ENCODE measurements around the gene CYP4Z1.
"Not testable (repeated sequence)": the region's sequence is repeated elsewhere in the genome, so short reads cannot be mapped to it uniquely, and the experiment has no call there.

CYP4Z1 gene, protein sequence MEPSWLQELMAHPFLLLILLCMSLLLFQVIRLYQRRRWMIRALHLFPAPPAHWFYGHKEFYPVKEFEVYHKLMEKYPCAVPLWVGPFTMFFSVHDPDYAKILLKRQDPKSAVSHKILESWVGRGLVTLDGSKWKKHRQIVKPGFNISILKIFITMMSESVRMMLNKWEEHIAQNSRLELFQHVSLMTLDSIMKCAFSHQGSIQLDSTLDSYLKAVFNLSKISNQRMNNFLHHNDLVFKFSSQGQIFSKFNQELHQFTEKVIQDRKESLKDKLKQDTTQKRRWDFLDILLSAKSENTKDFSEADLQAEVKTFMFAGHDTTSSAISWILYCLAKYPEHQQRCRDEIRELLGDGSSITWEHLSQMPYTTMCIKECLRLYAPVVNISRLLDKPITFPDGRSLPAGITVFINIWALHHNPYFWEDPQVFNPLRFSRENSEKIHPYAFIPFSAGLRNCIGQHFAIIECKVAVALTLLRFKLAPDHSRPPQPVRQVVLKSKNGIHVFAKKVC

DNA sequence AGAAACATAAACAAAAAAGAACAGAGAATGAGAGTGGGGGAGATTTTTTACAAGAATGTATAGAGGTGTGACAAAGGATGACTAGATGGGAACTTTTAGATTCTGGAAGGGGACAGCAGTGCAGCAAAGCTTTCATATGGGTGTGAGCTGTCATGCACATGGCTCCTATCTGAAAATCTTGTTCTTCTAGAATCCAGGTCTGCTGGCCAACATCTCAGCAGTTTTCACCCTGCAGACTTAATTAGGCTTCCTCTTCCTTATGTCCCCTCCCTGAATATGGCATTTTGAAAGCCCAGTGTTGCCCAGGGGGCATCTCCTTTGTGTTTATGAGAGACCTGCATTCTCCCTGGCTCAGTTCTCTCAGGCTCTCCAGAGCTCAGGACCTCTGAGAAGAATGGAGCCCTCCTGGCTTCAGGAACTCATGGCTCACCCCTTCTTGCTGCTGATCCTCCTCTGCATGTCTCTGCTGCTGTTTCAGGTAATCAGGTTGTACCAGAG lies at the start of gene CYP4Z1:
CYP4Z1 (plus strand) TSS at position 135 of the 498 bp plus-strand sequence; CDS start at position 395, 260 bp downstream.
- intact Hi-C loops (cut with DNase I) = no loop called here
- no peak for DNase-seq

DNA sequence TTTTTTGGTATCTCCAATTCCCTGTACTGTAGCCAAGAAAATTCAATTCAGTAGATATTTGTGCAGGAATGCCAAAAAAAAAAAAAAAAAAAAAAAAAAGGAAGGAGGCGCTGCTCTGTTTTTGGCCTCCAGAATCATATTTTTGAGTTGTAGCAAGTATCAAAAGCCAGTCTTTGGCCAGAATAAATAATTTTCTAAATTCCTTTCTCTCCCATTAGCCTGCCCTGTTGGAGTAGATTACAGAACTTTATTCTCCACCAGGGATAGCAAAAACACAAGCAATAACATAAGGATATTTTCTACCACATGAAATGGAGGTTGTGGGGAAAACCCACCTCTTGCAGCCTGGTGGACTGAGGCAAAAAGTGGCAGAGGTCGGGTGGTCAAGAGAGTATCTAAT lies 46.0 kb upstream of the CYP4Z1 start:
- DNase-seq = no peak
- intact Hi-C loops (cut with DNase I) = no loop called here

DNA sequence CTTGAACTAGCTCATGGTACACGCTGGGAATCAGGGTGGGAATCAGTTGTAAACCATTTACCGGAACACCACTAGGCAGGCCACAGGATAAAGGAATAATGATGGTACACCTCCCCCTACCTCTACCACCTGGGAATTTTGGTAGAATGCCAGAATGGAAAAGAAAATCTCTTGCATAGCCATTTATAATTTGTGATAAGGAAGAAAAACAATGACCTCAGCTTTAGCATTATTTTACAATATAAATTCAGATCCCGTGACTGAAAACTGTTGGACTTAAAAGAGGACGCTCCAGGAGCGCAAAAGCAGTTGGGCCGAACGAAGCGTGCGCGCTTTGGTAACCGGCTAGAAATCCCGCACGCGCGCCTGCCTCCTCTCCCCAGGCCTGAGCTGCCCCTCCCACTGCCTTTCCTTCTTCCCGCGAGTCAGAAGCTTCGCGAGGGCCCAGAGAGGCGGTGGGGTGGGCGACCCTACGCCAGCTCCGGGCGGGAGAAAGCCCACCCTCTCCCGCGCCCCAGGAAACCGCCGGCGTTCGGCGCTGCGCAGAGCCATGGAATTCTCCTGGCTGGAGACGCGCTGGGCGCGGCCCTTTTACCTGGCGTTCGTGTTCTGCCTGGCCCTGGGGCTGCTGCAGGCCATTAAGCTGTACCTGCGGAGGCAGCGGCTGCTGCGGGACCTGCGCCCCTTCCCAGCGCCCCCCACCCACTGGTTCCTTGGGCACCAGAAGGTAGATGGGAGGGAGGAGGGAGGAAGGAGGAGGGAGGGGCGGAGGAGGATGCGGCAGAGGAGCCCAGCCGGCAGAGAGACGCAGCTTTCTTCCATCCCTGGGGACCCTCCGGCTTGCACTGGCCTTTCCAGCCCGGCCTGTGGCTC lies 43.5 kb upstream of the CYP4Z1 start, which contains the start of gene CYP4X1:
CYP4X1 (plus strand) TSS at position 402 of the 873 bp plus-strand sequence; CDS start at position 551, 149 bp downstream.
- peak; percentile 21 to 94 (median 54) for DNase-seq
- intact Hi-C loops (cut with DNase I) = no loop called here

DNA sequence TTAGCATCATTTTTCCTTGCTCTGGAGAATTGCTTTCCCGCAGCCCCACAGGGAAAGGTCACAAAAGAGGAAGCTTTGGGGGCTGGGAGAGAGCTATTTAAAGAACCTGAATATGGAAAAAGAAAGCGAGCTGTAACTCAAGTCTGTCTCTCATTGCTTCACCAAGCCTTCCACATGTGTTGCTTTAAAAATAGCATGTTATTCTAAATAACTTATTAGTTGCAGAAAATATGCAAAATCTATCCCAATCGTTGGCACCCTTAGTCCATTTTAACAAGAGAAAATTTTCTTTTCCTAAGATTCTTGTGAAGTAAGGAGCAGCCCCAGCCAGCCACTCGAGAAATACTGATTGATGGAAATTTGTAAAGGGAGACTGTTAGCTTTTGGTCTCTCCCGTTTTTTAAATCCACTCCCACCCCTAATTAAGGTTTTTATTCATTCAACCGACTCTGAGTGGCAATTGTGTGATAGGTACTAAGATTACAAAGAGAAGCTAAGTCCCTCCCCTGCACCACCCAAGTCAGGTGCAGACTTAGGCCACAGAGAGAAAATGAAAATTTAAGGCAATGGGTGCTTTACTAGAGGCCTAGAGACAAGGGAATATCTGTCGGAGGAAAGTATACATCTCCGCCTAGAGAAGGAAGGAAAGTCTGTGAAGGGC lies 42.8 kb upstream of the CYP4Z1 start:
- intact Hi-C loops (cut with DNase I) = no loop called here
- DNase-seq = no peak

DNA sequence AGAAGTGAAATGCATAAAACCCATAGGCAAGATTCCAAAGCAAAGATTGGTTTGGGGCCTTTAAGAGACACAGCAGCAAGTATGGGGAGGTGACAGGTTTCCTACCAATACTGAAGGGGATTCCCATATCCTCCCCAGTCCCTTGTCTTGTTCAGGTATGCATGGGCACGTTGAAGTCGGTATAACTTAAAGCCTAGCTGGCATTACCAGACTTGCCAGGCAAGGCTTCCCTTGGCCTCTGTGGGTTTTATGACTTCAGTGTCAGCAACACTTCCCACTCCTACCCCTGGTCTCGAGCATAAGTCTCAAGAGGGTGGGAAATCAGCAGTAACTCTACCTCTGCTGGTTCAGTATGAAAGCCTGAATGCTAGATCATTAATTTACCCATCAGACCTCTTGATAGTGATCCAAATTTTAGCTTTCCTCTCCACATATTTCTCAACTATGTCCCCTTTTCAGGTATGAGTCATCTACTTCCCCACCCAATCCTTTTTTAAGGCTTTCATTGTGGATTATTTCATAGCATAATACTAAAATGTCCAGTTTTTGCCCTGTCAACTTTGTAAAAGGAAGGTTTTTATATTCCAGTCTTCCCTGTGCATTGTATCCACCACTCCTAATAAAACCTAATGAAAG lies 36.7 kb upstream of the CYP4Z1 start:
- intact Hi-C loops (cut with DNase I) = no loop called here
- DNase-seq = no peak

DNA sequence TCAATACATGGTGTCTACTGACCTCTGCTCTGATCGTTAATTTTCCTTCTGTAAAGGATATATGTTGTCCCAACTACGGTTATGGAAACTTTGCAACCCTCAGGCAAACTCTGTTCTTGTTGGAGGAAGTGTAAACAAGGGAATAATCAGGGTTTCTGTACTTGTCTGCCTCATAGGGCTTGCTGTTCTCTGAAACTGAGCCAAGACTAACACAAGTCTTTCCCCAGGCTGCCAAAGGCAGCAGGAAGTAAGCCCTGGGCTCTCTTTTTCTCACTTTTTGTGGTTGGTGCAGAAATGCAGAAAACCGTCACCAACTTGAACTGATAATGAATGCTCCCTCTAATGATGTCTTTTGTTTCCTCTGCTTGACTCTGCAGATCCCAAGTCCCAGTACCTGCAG lies 36.0 kb upstream of the CYP4Z1 start:
- intact Hi-C loops (cut with DNase I) = no loop called here
- no peak for DNase-seq

DNA sequence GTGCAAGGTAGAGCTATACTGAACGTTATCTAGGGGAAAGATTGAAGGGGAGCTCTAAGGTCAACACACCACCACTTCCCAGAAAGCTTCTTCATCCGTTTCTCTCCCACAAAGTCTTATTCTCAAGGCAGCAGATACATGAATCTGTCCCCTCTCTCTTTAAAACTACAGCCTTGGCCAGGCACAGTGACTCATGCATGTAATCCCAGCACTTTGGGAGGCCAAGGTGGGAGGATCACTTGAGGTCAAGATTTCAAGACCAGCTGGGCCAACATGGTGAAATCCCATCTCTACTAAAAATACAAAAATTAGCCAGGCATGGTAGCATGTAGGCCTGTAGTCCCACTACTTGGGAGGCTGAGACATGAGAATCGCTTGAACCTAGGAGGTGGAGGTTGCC lies 35.4 kb upstream of the CYP4Z1 start:
- DNase-seq = no peak
- intact Hi-C loops (cut with DNase I) = no loop called here

DNA sequence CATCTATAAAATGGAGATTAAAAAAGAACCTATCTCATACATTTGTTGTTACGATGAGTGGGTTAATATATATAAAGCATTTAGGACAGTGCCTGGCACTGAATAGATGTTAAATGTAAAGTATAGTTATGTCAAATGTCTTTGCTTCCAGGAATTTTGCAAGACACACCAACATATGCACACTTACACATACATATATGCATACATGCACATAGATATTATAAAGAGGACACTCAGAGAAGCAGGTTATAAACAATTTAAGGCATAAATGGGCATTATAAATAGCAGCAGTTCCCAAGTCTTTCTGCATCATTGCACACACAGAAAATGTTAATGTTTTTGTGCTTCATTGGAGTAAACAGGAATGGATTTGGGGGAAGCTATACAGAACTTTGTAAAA lies 30.3 kb upstream of the CYP4Z1 start:
- no peak for DNase-seq
- intact Hi-C loops (cut with DNase I) = no loop called here

DNA sequence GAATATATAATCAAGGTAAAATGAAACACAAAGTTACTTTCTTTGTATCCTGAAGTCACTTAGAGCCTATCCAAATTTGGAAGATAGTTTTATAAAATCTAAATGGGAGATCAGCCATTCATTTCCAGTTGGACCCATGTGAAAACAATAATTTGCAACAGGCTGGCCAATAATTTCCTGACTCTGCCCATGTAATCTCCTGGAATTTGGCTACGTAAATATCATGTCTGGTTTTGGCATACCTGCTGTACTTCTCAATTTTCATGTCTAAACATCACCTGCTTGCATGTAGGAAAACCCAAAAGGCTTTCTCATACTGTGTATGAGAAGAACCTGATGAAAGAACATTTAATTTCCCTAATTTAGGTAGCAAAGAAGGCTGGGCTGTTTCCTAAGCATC lies 7.7 kb upstream of the CYP4Z1 start:
- intact Hi-C loops (cut with DNase I) = no loop called here
- DNase-seq = no peak

DNA sequence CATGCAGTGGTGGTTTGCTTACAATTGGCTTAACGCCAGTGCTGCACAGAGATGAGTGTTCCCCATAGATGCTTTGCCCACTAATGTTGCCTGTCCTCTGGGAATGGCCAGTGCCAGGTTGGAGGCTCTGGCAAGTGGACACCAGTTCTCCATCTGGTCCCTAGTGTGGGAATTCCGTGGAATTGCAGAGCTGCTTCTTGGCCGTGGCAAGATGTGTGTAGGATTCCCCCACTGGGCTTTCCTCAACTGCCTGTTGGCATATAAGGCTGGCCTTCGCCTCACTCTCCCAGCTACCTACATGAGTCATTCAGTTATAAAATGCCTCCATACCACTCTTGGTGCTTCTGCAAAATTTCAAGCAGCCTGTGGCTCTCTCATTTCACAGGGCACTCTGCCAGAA lies 2.0 kb downstream of the CYP4Z1 start:
- intact Hi-C loops (cut with DNase I) = not testable (repeated sequence)
- peak in 3 of 10 donors; percentile 35 to 80 (median 67) for DNase-seq

DNA sequence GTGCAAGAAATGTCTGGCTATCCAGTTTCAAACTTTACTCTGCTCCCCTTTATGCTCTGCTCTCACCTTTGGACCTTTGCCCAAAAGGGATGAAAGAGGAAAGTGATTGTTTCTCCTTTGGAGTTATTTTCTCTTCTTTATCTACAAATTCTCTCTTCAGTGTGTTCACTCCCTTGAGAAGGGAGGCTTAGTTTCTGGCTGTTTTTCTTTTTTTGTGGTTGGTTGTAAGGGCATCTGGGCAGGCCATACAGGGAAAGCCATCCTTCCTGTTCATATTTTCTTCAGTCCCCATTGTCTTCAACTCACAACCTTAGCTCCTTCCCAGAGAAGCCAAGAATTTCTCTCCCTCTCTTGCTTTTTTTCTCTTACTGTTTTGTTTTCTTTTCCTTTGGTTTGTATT lies 2.5 kb downstream of the CYP4Z1 start:
- DNase-seq; intact Hi-C loops (cut with DNase I): not testable (repeated sequence)

DNA sequence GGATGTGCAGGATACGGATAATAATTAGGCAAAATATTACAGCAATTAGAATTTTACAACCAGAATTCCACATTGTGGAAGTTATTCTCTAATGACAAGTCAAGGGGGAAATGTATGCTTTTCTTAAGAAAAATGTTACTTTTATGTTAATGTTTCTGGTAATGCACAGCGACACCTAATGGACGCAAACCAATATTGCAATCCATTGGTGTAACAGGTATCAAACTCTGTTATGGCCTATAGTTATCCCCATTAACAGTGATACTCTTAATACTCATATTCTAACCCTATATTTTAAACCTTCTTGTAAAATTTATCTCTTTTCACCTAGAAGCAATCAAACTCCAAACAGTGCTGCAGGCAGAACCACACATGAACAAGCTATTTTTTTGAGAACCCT lies 22.3 kb downstream of the CYP4Z1 start:
- peak in 2 of 10 donors; percentile 12 to 15 for DNase-seq
- intact Hi-C loops (cut with DNase I) = not testable (repeated sequence)

DNA sequence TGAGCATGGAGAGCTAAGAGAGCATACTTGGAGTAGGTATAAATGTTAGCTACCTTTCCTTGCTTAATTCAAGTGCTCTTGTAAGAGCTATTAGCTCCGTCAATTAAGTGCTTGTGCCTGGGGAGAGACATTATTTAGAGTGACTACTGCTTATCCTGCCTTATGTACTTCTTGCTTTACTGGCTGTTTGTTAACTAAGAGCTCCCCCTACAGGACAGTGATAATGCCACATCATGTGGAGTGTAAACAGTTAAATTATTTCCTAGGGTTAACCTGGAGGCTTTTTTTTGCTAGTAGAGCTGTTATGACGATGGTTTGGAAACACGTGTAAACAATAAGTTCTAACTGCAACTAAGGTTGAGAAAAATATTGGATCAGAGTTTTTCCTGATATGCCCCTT lies 24.4 kb downstream of the CYP4Z1 start:
- DNase-seq; intact Hi-C loops (cut with DNase I): not testable (repeated sequence)

DNA sequence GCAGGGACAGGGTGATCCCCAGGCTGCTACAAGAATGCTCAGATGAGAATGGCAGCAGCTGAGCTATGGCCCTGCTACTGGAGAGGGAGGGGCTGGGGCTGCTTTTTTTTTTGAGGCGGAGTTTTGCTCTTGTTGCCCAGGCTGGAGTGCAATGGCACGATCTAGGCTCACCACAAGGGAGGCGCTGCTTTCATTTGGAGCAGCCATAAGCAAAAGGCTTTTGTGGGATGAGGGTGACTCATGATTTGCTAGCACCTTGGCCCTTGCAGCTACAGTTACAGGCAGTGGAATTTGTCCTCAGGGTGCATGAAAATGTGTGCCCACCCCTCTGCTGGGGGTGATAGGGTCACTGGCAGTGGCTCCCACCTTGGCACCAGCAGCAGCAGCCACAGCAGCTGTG lies 37.8 kb downstream of the CYP4Z1 start:
- no peak for DNase-seq
- intact Hi-C loops (cut with DNase I) = no loop called here

DNA sequence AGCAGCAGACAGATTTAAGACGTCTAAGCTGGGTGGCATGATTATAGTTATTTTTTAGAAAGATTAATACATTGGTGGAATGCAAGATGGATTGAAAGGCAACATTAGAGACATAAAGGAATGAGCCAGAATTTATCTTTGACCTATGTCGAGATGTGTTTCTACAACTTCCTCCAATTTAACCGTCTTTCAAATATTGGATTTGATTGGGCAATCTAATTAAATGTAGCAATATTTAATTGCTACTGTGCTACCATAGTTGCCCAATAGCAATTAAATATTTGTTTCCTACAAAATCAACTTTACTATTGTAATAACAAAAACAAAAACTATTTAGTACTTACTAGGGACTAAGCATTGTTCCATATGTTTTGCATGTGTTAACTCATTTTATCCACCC lies 39.8 kb downstream of the CYP4Z1 start:
- intact Hi-C loops (cut with DNase I) = no loop called here
- no peak for DNase-seq

DNA sequence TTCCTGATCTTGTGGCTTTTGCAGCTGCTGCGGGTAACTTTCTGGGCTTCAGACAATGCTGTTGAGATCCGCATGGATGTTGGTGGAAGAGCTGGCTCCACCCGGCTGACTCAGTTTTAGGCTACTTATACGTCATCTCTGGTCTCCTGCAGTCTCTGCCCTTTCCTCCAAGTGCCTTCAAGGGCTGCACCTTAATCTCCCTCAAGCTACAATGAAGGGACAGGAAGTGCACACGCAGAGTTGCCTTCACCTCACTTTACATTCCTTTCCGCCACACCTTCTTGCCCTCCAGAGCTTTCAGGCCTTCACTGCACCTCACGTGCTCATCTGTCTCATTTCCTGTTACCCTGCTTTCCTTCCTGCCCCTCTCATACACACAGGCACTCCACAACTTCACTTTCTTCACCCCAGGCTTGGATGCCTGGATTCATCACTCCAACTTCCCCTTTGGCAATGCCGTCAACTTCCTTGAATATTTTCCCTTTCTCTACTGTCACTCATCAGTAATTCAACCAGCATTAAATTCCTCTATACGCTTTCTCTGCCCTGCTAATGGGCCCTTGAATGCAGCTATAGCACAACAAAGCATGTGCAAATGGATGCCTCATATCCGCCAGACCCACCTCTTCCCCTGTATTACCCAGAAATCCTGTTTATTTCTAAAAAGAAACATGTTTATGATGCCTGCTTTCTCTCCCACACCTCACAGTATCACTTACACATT lies 41.0 kb downstream of the CYP4Z1 start:
- intact Hi-C loops (cut with DNase I); DNase-seq: not testable (repeated sequence)

DNA sequence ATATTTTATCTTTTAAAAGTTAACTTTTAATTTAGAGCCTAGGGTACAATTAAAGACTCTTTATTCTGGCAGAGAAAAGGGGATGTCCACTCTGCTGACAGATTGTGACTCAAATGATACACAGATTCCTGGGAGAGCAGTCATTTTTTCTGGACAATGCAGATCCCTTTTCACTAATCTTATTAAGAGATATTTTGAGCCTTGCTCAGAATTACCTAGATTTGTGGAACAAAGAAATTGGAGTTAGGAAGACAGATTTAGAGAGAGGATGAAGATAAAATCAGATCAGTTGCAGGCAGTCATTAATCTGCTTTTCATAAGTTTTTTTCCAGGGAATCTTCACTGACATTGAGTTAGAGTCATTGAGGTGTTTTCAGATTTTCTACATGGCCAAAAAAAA lies 42.5 kb downstream of the CYP4Z1 start:
- DNase-seq; intact Hi-C loops (cut with DNase I): not testable (repeated sequence)

DNA sequence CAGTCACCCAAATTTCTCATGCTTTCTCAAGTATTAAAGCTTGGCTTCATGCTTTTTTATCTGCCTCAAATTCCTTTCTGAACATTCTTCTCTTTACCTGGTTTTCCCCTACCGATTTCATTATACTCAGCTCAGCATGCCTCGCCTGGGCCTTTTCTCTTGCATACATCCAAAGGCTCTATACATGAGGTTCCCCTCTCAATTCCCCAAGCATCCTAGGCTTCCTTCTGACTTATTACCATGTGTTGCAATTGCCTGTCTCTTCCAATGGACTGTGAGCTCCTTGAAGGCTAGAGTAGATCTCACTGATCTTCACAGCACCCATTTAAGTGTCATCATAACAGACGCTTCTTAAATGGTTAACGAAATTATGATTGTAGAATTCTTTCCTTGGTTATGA lies 46.1 kb downstream of the CYP4Z1 start:
- DNase-seq = no peak
- intact Hi-C loops (cut with DNase I) = no loop called here

DNA sequence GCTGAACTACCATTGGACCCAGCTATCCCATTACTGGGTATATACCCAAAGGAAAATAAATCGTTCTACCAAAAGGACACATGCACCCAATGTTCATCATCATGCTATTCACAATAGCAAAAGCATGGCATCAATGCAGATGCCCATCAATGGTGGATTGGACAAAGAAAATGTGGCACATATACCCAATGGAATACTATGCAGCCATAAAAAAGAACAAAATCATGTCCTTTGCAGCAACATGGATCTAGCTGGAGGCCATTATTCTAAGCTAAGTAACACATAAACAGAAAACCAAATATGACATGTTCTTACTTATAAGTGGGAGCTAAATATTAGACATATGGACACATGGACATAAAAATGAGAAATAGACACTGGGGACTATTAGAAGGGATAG lies 54.0 kb downstream of the CYP4Z1 start:
- intact Hi-C loops (cut with DNase I); DNase-seq: not testable (repeated sequence)

All from posterior cingulate gyrus (tissue), 11 donors.